Suprapubic skin (tissue), 4 donors: ENCODE results near the gene MED12L.

Experiments
- EP300 ChIP-seq: sonication (generic); formaldehyde crosslinking; IDR thresholded peaks from one replicate; pipeline ENCODE4 v1.6.1; 2017; ENCODE audit warnings: antibody characterized with exemption
- POLR2A ChIP-seq, 2 donors: fragments of 450-650 bp; IDR thresholded peaks; one replicate each; pipeline ENCODE4 v1.6.1; 2017; ENCODE audit warnings: antibody characterized with exemption in 2 of 2, mild to moderate bottlenecking in 2 of 2, moderate library complexity in 2 of 2
- POLR2AphosphoS5 ChIP-seq, 3 donors: sonication (generic); formaldehyde crosslinking; IDR thresholded peaks; one replicate each; pipeline ENCODE4 v1.6.1; 2017; ENCODE audit warnings: antibody characterized with exemption in 3 of 3
- TF ChIP-seq, protein P1 (sequence below), 2 donors: fragments of 200-600 bp in 1 of 2; fragments of 450-650 bp in 1 of 2; sonication (generic) in 1 of 2; IDR thresholded peaks; one replicate each; pipeline ENCODE4 v1.5.1; 2016 to 2019; ENCODE audit warnings: antibody characterized with exemption in 2 of 2, mild to moderate bottlenecking in 1 of 2, moderate library complexity in 1 of 2

DNA sequence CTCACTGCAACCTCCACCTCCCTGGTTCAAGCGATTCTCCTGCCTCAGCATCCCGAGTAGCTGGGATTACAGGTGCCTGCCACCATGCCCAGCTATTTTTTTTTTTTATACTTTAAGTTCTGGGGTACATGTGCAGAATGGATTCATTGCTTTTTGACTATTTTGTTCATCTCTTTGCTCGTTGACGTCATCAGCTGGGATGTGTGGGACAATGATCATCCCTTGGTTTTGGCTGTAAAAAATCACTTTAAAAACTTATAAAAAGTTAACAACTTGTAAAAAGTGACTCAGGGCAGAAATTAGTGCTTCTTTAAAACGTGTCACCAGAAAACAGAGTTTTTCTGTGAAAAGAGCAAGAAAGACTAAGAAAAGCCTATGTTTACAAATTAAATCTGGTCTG is 337.6 kb downstream of the MED12L start:
- TF ChIP-seq, protein P1, sequence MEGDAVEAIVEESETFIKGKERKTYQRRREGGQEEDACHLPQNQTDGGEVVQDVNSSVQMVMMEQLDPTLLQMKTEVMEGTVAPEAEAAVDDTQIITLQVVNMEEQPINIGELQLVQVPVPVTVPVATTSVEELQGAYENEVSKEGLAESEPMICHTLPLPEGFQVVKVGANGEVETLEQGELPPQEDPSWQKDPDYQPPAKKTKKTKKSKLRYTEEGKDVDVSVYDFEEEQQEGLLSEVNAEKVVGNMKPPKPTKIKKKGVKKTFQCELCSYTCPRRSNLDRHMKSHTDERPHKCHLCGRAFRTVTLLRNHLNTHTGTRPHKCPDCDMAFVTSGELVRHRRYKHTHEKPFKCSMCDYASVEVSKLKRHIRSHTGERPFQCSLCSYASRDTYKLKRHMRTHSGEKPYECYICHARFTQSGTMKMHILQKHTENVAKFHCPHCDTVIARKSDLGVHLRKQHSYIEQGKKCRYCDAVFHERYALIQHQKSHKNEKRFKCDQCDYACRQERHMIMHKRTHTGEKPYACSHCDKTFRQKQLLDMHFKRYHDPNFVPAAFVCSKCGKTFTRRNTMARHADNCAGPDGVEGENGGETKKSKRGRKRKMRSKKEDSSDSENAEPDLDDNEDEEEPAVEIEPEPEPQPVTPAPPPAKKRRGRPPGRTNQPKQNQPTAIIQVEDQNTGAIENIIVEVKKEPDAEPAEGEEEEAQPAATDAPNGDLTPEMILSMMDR (IDR thresholded peaks at IDR 0.05), result no peak
- TF ChIP-seq POLR2A (IDR thresholded peaks at IDR 0.05) (no peak), EP300 (no peak), POLR2AphosphoS5 (IDR thresholded peaks at IDR 0.05) (no peak)
